WTC11 (cell line): ENCODE measurements around the gene CTTNBP2. TPM values are rescaled to one million over a fixed set of nuclear protein-coding genes. Genes with fewer than 3 reads are reported as not detected.

Experiments
- ATAC-seq: fragments of 200-7000 bp; cut with Tn5 transposase; 2 replicates; pipeline ENCODE4 v1.10.0; 2021; ENCODE audit warnings: mild to moderate bottlenecking, moderate library complexity
- CTCF ChIA-PET: fragments of 300-600 bp; sonication (Branson Sonifier 250); formaldehyde crosslinking; loops from one replicate; lab custom pipeline; 2021; ENCODE audit warnings: antibody characterized with exemption; lab: Charles Lee
- POLR2A ChIA-PET: fragments of 350-600 bp; sonication (Branson Sonifier 250); formaldehyde crosslinking; loops from one replicate; lab custom pipeline; 2021; ENCODE audit warnings: antibody characterized with exemption; lab: Charles Lee
- DNase-seq: peaks from one replicate; pipeline ENCODE4 v3.0.0; 2021; ENCODE audit warnings: low spot score
- H3K27ac Mint-ChIP-seq: 2 replicates; pipeline ENCODE4 v1.8.0; 2021; ENCODE audit warnings: mixed read lengths
- H3K27me3 Mint-ChIP-seq: 2 replicates; pipeline ENCODE4 v1.8.0; 2021; ENCODE audit warnings: low read depth, mild to moderate bottlenecking, moderate library complexity, mixed read lengths
- H3K36me3 Mint-ChIP-seq: 2 replicates; pipeline ENCODE4 v1.8.0; 2021; ENCODE audit warnings: mixed read lengths
- H3K4me1 Mint-ChIP-seq: 2 replicates; pipeline ENCODE4 v1.8.0; 2022; ENCODE audit warnings: mixed read lengths
- H3K4me3 Mint-ChIP-seq: 2 replicates; pipeline ENCODE4 v1.8.0; 2021; ENCODE audit warnings: mild to moderate bottlenecking, moderate library complexity, mixed read lengths
- H3K9me3 Mint-ChIP-seq: 2 replicates; pipeline ENCODE4 v1.8.0; 2021; ENCODE audit warnings: mixed read lengths
- ATF1 ChIP-seq: sonication (generic); formaldehyde crosslinking; IDR thresholded peaks from 2 replicates; pipeline ENCODE4 v1.8.1; 2023; ENCODE audit warnings: mild to moderate bottlenecking, moderate library complexity, missing genetic modification reagents
- CREB1 ChIP-seq: sonication (generic); formaldehyde crosslinking; IDR thresholded peaks from 2 replicates; pipeline ENCODE4 v1.8.0; 2023; ENCODE audit warnings: mild to moderate bottlenecking, missing genetic modification reagents
- EMX1 ChIP-seq: fragments of 250-450 bp; sonication (Bioruptor Pico); IDR thresholded peaks from 2 replicates; pipeline ENCODE4 v1.8.0; 2021; ENCODE audit warnings: mild to moderate bottlenecking
- ESRRA ChIP-seq: sonication (generic); formaldehyde crosslinking; IDR thresholded peaks from 2 replicates; pipeline ENCODE4 v1.8.1; 2022; ENCODE audit warnings: mild to moderate bottlenecking, missing genetic modification reagents, borderline replicate concordance
- ETV6 ChIP-seq: sonication (generic); formaldehyde crosslinking; IDR thresholded peaks from 2 replicates; pipeline ENCODE4 v1.8.1; 2022; ENCODE audit warnings: mild to moderate bottlenecking, missing genetic modification reagents
- FOXP1 ChIP-seq: sonication (generic); formaldehyde crosslinking; IDR thresholded peaks from 2 replicates; pipeline ENCODE4 v1.8.0; 2022; ENCODE audit warnings: missing genetic modification reagents, mild to moderate bottlenecking, moderate library complexity, borderline replicate concordance
- GTF2I ChIP-seq: fragments of 250-450 bp; sonication (Bioruptor Pico); conservative IDR thresholded peaks from 2 replicates; pipeline ENCODE4 v1.4.0; 2021; ENCODE audit warnings: mild to moderate bottlenecking
- IRF2 ChIP-seq: sonication (generic); formaldehyde crosslinking; IDR thresholded peaks from 2 replicates; pipeline ENCODE4 v1.8.0; 2022; ENCODE audit warnings: low read depth, missing genetic modification reagents, borderline replicate concordance
- JAZF1 ChIP-seq: fragments of 250-450 bp; sonication (Bioruptor Pico); IDR thresholded peaks from 2 replicates; pipeline ENCODE4 v1.9.0; 2021; ENCODE audit warnings: moderate library complexity, mild to moderate bottlenecking, inconsistent platforms
- OVOL2 ChIP-seq: fragments of 250-450 bp; sonication (Bioruptor Pico); IDR thresholded peaks from 2 replicates; pipeline ENCODE4 v1.9.0; 2021; ENCODE audit warnings: mild to moderate bottlenecking, borderline replicate concordance
- RORB ChIP-seq: fragments of 250-450 bp; sonication (Bioruptor Pico); IDR thresholded peaks from 2 replicates; pipeline ENCODE4 v1.9.0; 2021; ENCODE audit warnings: mild to moderate bottlenecking
- SMAD3 ChIP-seq: sonication (generic); formaldehyde crosslinking; IDR thresholded peaks from 2 replicates; pipeline ENCODE4 v1.8.0; 2022; ENCODE audit warnings: missing genetic modification reagents, mild to moderate bottlenecking, borderline replicate concordance
- SMAD4 ChIP-seq: sonication (generic); formaldehyde crosslinking; IDR thresholded peaks from 2 replicates; pipeline ENCODE4 v1.8.0; 2022; ENCODE audit warnings: mild to moderate bottlenecking, missing genetic modification reagents
- SOX15 ChIP-seq: fragments of 250-450 bp; sonication (Bioruptor Pico); IDR thresholded peaks from 2 replicates; pipeline ENCODE4 v1.9.0; 2021; ENCODE audit warnings: mild to moderate bottlenecking
- ZBTB21 ChIP-seq: sonication (generic); formaldehyde crosslinking; IDR thresholded peaks from 2 replicates; pipeline ENCODE4 v1.8.1; 2023; ENCODE audit warnings: mild to moderate bottlenecking, missing genetic modification reagents, borderline replicate concordance
- total RNA-seq: library from RNA; stranded (reverse); gene quantifications from 3 replicates; pipeline ENCODE4 v1.2.3, GENCODE V29; 2021
- TF ChIP-seq, protein P1 (sequence below): sonication (generic); formaldehyde crosslinking; IDR thresholded peaks from 2 replicates; pipeline ENCODE4 v1.8.1; 2022; ENCODE audit warnings: low read depth, missing genetic modification reagents, borderline replicate concordance
- TF ChIP-seq, protein P2 (sequence below): fragments of 250-450 bp; sonication (Bioruptor Pico); conservative IDR thresholded peaks from 2 replicates; pipeline ENCODE4 v1.9.0; 2021; ENCODE audit warnings: mild to moderate bottlenecking
- TF ChIP-seq, protein P3 (sequence below): fragments of 200-600 bp; IDR thresholded peaks from 2 replicates; pipeline ENCODE4 v1.8.0; 2022; ENCODE audit warnings: antibody characterized with exemption
- TF ChIP-seq, protein P4 (sequence below): sonication (generic); formaldehyde crosslinking; IDR thresholded peaks from 2 replicates; pipeline ENCODE4 v1.8.1; 2023; ENCODE audit warnings: mild to moderate bottlenecking, moderate library complexity, missing genetic modification reagents
- TF ChIP-seq, protein P5 (sequence below): fragments of 250-450 bp; sonication (Bioruptor Pico); IDR thresholded peaks from 2 replicates; pipeline ENCODE4 v1.9.0; 2021; ENCODE audit warnings: mild to moderate bottlenecking
- TF ChIP-seq, protein P6 (sequence below): sonication (generic); formaldehyde crosslinking; IDR thresholded peaks from 2 replicates; pipeline ENCODE4 v1.8.0; 2022; ENCODE audit warnings: missing genetic modification reagents

Gene CTTNBP2
- total RNA-seq, 1 experiment from 2014 or later, result 22.1 TPM

DNA sequence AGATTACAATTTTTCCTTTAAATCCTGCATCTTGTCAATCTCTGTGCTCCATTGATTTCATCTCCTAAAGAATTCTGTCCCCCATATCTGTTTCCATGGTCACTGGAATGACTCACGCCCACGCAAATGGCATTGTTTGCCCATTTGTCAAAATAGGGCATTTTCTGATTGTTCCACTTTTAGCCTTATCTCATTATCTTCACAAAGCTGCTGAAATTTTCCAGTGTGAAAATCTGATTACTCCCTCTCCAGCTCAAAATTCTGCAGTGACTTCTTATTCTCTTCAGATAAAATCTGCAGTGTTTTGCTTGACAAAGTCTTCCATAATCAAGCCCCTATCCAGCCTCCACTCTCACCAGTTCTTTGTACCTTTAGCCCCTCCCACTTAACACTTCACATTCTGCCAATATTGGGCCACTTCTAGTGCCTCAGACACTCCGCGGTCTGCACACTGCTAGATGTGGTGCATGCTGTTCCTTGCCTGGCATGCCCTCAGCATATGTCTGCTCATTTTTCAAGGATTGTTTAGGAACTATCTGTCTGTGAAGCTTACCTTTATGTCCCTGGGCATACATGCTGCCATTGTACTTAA lies 33.9 kb upstream of the CTTNBP2 start (continued):
- TF ChIP-seq, protein P1, sequence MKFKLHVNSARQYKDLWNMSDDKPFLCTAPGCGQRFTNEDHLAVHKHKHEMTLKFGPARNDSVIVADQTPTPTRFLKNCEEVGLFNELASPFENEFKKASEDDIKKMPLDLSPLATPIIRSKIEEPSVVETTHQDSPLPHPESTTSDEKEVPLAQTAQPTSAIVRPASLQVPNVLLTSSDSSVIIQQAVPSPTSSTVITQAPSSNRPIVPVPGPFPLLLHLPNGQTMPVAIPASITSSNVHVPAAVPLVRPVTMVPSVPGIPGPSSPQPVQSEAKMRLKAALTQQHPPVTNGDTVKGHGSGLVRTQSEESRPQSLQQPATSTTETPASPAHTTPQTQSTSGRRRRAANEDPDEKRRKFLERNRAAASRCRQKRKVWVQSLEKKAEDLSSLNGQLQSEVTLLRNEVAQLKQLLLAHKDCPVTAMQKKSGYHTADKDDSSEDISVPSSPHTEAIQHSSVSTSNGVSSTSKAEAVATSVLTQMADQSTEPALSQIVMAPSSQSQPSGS (CRISPR knock-in tag), result no peak
- TF ChIP-seq, protein P2, sequence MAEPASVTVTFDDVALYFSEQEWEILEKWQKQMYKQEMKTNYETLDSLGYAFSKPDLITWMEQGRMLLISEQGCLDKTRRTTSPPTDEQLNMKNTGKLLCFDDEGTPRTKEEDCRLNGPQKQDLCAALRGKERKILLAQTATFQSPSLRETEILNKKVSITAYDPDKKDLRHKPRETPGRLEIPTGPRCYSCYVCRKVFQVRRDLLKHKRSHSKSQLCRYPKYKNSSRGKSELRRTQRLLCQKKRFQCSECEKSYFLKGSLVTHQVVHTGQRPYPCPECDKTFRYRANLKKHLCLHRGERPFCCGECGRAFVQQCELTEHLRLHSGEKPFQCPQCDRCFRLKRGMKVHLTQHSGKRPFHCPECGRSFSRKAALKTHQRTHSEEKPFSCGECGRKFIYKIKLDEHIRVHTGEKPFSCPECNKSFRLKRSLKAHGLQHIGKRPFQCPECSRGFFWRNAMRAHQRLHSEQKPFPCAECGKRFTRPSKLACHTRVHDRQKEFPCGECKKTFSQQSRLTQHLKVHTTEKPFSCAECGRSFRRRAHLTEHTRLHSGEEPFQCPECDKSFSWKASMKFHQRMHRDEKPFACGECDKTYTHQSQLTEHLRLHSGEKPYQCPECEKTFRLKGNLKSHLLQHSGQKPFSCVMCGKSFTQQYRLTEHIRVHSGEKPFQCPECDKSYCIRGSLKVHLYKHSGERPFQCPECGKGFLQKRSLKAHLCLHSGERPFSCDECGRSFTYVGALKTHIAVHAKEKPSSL (CRISPR knock-in tag), result no peak
- TF ChIP-seq ETV6 (CRISPR knock-in tag), result no peak
- TF ChIP-seq, protein P3, sequence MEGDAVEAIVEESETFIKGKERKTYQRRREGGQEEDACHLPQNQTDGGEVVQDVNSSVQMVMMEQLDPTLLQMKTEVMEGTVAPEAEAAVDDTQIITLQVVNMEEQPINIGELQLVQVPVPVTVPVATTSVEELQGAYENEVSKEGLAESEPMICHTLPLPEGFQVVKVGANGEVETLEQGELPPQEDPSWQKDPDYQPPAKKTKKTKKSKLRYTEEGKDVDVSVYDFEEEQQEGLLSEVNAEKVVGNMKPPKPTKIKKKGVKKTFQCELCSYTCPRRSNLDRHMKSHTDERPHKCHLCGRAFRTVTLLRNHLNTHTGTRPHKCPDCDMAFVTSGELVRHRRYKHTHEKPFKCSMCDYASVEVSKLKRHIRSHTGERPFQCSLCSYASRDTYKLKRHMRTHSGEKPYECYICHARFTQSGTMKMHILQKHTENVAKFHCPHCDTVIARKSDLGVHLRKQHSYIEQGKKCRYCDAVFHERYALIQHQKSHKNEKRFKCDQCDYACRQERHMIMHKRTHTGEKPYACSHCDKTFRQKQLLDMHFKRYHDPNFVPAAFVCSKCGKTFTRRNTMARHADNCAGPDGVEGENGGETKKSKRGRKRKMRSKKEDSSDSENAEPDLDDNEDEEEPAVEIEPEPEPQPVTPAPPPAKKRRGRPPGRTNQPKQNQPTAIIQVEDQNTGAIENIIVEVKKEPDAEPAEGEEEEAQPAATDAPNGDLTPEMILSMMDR, result no peak

DNA sequence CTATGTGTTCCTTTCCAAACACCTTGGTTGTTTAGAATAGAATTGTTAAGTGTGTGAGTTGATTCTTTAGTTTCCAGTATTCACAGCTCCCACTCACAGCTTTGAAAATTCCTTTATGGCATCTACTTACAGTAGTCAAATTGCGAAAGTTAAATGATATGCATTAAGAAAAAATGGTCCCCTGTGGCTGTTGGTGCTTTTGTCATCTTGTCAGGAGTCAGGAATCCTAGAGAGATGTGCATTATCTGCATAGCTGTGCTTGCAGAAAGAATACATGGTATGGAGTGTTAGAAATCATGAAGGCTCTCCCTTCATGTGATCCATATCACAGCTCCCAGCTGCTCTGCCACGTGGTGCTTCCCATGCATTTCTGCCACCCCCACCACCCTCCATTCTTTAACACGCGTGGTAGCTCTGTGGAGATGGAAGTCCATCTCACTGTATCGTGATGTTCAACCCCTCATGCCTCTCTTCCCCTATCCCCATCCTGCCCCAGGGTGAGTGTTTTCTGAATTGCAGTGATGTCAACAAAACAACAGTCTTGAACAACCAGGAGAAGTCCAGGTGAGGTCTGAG lies 29.2 kb upstream of the CTTNBP2 start:
- Mint-ChIP-seq H3K27me3 (no peaks in the 10 kb centered on the region), H3K4me1 (0 out of 2 replicates have a peak, but pooled peaks cover 4% of the 10 kb centered on the region), H3K36me3 (no peaks in the 10 kb centered on the region), H3K27ac (no peak overlapping the region), H3K9me3 (peaks cover 3% of the 10 kb centered on the region; the same call in 1 of the 2 replicates), H3K4me3 (no peak overlapping the region)
- CTCF ChIA-PET, result no interaction called here
- POLR2A ChIA-PET, result no interaction called here
- ATAC-seq, result no peak
- no peak for DNase-seq
- no peak for TF ChIP-seq RORB (CRISPR knock-in tag)

DNA sequence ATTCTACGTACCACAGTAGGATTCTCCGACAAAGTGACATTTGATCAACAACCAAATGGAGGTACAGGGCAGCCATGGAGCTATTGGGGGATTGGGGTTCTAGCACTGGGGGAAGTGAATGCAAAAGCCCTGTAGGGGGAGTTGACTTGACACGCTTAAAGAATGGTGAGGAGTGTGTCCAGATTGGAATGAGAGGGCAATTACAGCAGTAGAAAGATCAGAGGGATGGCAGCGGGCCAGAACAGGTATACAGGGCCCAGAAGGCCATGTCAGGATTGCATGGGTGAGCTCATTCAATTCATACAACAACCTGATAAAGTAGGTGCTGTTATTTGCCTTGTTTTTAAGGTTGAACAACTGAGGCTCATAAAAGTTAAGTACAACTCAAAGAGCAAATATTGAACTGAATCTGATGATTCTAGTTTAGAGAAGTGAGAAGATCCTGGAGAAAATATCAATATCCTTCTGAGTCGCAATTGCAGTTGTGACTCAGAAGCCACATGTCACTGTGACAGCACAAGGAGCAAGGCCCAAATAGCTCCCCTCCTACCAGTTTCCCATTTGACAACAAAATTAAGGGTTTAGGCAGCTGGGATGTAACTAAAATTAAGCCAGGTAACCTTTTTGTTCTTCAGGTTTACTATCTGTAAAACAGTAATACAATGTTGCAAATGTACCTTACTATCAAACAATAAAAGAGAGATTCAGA lies 28.0 kb upstream of the CTTNBP2 start:
- Mint-ChIP-seq H3K36me3 (no peaks in the 10 kb centered on the region), H3K4me1 (0 out of 2 replicates have a peak, but pooled peaks cover 4% of the 10 kb centered on the region), H3K27ac (no peak overlapping the region), H3K9me3 (peaks cover 3% of the 10 kb centered on the region; the same call in 1 of the 2 replicates), H3K27me3 (no peaks in the 10 kb centered on the region), H3K4me3 (no peak overlapping the region)
- ChIA-PET POLR2A (no interaction called here), CTCF (interaction anchor here (1.0 to 1.1 kb wide), 3 partner anchors 14 to 253 kb away, joined by 3 to 4 read pairs (median 3); no protein-coding TSS in a partner anchor)
- TF ChIP-seq SMAD3 (CRISPR knock-in tag), result no peak
- no peak for TF ChIP-seq SMAD4 (CRISPR knock-in tag)
- TF ChIP-seq, protein P4, sequence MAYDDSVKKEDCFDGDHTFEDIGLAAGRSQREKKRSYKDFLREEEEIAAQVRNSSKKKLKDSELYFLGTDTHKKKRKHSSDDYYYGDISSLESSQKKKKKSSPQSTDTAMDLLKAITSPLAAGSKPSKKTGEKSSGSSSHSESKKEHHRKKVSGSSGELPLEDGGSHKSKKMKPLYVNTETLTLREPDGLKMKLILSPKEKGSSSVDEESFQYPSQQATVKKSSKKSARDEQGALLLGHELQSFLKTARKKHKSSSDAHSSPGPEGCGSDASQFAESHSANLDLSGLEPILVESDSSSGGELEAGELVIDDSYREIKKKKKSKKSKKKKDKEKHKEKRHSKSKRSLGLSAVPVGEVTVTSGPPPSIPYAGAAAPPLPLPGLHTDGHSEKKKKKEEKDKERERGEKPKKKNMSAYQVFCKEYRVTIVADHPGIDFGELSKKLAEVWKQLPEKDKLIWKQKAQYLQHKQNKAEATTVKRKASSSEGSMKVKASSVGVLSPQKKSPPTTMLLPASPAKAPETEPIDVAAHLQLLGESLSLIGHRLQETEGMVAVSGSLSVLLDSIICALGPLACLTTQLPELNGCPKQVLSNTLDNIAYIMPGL, result no peak
- no peak for TF ChIP-seq ESRRA
- TF ChIP-seq, protein P5, sequence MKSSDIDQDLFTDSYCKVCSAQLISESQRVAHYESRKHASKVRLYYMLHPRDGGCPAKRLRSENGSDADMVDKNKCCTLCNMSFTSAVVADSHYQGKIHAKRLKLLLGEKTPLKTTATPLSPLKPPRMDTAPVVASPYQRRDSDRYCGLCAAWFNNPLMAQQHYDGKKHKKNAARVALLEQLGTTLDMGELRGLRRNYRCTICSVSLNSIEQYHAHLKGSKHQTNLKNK (CRISPR knock-in tag), result no peak
- TF ChIP-seq ATF1 (CRISPR knock-in tag), result no peak
- TF ChIP-seq, protein P6, sequence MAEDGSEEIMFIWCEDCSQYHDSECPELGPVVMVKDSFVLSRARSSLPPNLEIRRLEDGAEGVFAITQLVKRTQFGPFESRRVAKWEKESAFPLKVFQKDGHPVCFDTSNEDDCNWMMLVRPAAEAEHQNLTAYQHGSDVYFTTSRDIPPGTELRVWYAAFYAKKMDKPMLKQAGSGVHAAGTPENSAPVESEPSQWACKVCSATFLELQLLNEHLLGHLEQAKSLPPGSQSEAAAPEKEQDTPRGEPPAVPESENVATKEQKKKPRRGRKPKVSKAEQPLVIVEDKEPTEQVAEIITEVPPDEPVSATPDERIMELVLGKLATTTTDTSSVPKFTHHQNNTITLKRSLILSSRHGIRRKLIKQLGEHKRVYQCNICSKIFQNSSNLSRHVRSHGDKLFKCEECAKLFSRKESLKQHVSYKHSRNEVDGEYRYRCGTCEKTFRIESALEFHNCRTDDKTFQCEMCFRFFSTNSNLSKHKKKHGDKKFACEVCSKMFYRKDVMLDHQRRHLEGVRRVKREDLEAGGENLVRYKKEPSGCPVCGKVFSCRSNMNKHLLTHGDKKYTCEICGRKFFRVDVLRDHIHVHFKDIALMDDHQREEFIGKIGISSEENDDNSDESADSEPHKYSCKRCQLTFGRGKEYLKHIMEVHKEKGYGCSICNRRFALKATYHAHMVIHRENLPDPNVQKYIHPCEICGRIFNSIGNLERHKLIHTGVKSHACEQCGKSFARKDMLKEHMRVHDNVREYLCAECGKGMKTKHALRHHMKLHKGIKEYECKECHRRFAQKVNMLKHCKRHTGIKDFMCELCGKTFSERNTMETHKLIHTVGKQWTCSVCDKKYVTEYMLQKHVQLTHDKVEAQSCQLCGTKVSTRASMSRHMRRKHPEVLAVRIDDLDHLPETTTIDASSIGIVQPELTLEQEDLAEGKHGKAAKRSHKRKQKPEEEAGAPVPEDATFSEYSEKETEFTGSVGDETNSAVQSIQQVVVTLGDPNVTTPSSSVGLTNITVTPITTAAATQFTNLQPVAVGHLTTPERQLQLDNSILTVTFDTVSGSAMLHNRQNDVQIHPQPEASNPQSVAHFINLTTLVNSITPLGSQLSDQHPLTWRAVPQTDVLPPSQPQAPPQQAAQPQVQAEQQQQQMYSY (CRISPR knock-in tag), result no peak
- TF ChIP-seq OVOL2 (CRISPR knock-in tag), result no peak
- no peak for TF ChIP-seq EMX1 (CRISPR knock-in tag)
- no peak for TF ChIP-seq SOX15 (CRISPR knock-in tag)
- TF ChIP-seq ZBTB21 (CRISPR knock-in tag), result no peak
- no peak for TF ChIP-seq FOXP1 (CRISPR knock-in tag)
- no peak for TF ChIP-seq IRF2
- no peak for TF ChIP-seq JAZF1 (CRISPR knock-in tag)
- no peak for TF ChIP-seq CREB1 (CRISPR knock-in tag)
- no peak for TF ChIP-seq GTF2I
- DNase-seq, result no peak
- peak; percentile 55 for ATAC-seq
